Esophagus squamous epithelium (tissue), 4 donors: ENCODE measurements around the gene SMG7.

Source experiments
- POLR2A ChIP-seq, 4 donors: fragments of 450-650 bp; IDR thresholded peaks; one replicate each; pipeline ENCODE4 v1.6.1; 2017; ENCODE audit warnings: antibody characterized with exemption in 4 of 4, mild to moderate bottlenecking in 4 of 4, moderate library complexity in 3 of 4
- TF ChIP-seq, protein P1 (sequence below), 6 experiments: fragments of 450-650 bp in 4 of 6; fragments of 200-600 bp in 2 of 6; sonication (generic) in 2 of 6; IDR thresholded peaks; one replicate each; pipeline ENCODE4 v1.5.1; 2016 to 2019; ENCODE audit warnings: antibody characterized with exemption in 6 of 6, mild to moderate bottlenecking in 4 of 6, moderate library complexity in 4 of 6

DNA sequence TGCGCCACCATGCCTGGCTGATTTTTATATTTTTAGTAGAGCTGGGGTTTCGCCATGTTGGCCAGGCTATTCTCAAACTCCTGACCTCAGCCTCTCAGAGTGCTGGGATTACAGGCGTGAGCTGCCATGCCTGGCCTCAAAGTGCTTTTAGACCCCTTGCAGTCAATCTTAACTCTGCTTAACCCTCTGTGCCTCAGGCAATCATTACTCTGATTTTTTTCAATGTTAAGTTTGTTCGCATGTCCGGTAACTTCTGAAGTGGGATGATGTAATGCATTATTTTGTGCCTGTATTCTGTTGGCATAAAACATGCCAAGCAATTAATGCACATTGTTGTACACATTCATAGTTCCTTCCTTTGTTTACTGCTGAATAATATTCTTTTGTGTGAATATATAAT, 18.6 kb downstream of the SMG7 start:
- TF ChIP-seq, protein P1, sequence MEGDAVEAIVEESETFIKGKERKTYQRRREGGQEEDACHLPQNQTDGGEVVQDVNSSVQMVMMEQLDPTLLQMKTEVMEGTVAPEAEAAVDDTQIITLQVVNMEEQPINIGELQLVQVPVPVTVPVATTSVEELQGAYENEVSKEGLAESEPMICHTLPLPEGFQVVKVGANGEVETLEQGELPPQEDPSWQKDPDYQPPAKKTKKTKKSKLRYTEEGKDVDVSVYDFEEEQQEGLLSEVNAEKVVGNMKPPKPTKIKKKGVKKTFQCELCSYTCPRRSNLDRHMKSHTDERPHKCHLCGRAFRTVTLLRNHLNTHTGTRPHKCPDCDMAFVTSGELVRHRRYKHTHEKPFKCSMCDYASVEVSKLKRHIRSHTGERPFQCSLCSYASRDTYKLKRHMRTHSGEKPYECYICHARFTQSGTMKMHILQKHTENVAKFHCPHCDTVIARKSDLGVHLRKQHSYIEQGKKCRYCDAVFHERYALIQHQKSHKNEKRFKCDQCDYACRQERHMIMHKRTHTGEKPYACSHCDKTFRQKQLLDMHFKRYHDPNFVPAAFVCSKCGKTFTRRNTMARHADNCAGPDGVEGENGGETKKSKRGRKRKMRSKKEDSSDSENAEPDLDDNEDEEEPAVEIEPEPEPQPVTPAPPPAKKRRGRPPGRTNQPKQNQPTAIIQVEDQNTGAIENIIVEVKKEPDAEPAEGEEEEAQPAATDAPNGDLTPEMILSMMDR (IDR thresholded peaks at IDR 0.05), result no peak
- no peak for TF ChIP-seq POLR2A (IDR thresholded peaks at IDR 0.05)
